Measurements from ENCODE around the gene HDLBP.

DNA sequence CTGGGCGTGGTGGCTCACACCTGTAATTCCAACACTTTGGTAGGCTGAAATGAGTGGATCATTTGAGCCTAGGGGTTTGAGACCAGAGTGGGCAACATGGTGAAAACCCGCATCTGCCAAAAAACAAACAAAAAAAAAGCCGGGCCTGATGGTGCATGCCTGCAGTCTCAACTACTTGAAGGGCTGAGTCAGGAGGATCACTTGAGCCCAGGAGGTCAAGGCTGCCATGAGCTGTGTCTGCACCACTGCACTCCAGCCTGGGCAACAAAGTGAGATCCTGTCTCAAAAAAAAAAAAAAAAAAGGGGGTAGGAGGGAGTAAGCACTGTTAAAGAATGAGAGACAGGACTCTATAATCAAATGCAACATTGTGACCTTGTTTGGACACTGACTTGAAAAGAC lies 54.6 kb downstream of the HDLBP start:
- TF ChIP-seq, protein P1, sequence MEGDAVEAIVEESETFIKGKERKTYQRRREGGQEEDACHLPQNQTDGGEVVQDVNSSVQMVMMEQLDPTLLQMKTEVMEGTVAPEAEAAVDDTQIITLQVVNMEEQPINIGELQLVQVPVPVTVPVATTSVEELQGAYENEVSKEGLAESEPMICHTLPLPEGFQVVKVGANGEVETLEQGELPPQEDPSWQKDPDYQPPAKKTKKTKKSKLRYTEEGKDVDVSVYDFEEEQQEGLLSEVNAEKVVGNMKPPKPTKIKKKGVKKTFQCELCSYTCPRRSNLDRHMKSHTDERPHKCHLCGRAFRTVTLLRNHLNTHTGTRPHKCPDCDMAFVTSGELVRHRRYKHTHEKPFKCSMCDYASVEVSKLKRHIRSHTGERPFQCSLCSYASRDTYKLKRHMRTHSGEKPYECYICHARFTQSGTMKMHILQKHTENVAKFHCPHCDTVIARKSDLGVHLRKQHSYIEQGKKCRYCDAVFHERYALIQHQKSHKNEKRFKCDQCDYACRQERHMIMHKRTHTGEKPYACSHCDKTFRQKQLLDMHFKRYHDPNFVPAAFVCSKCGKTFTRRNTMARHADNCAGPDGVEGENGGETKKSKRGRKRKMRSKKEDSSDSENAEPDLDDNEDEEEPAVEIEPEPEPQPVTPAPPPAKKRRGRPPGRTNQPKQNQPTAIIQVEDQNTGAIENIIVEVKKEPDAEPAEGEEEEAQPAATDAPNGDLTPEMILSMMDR (IDR thresholded peaks at IDR 0.05): no peak
- no peak for TF ChIP-seq POLR2A (IDR thresholded peaks at IDR 0.05)
- TF ChIP-seq EP300 (IDR thresholded peaks at IDR 0.05): no peak

Data from tibial nerve (tissue), 4 donors.